HepG2 (cell line): ENCODE data around the gene NATD1. TPM values are rescaled to one million over a fixed set of nuclear protein-coding genes. Genes with fewer than 3 reads are reported as not detected.

Source experiments
- ASH2L ChIP-seq: fragments of 300-600, 200-600 bp; sonication (generic); IDR thresholded peaks from 2 replicates; pipeline ENCODE4 v1.7.0; 2017; ENCODE audit warnings: low read depth, mild to moderate bottlenecking, moderate library complexity, mixed read lengths, low read length; ENCODE audit not compliant: insufficient read length
- DPF2 ChIP-seq: sonication (generic); formaldehyde crosslinking; IDR thresholded peaks from 2 replicates; pipeline ENCODE4 v1.4.0; 2020; ENCODE audit warnings: mild to moderate bottlenecking, low read depth, missing genetic modification reagents, borderline replicate concordance
- ESRRA ChIP-seq: sonication (generic); formaldehyde crosslinking; IDR thresholded peaks from 2 replicates; pipeline ENCODE4 v1.5.1; 2020; ENCODE audit warnings: mild to moderate bottlenecking, low read depth, missing genetic modification reagents
- SALL1 ChIP-seq: sonication (generic); formaldehyde crosslinking; IDR thresholded peaks from 2 replicates; pipeline ENCODE4 v1.8.0; 2022; ENCODE audit warnings: mild to moderate bottlenecking, missing genetic modification reagents
- THAP9 ChIP-seq: sonication (generic); formaldehyde crosslinking; IDR thresholded peaks from 2 replicates; pipeline ENCODE4; 2020; ENCODE audit warnings: missing genetic modification reagents, mild to moderate bottlenecking, borderline replicate concordance
- ZNF276 ChIP-seq: sonication (generic); formaldehyde crosslinking; IDR thresholded peaks from 2 replicates; pipeline ENCODE4 v1.4.0; 2020; ENCODE audit warnings: mild to moderate bottlenecking, low read depth, missing genetic modification reagents
- ZNF569 ChIP-seq: sonication (generic); formaldehyde crosslinking; IDR thresholded peaks from 2 replicates; pipeline ENCODE4 v1.5.0; 2020; ENCODE audit warnings: mild to moderate bottlenecking, missing genetic modification reagents, moderate library complexity, borderline replicate concordance
- ZNF790 ChIP-seq: sonication (generic); formaldehyde crosslinking; IDR thresholded peaks from 2 replicates; pipeline ENCODE4 v1.8.0; 2022; ENCODE audit warnings: missing genetic modification reagents, mild to moderate bottlenecking, borderline replicate concordance
- polyA plus RNA-seq, 8 experiments: library from polyadenylated mRNA; depleted of rRNA in 3 of 8; stranded (reverse) in 7 of 8; unstranded in 1 of 8; fragments of >200 nt; fragmentation: Illumina TruSeq in 4 of 8; extraction: Trizol in 4 of 8; gene quantifications; 2 replicates each; pipeline versions ENCODE4 v1.2.1 to v1.2.3, GENCODE V29; 2011 to 2016; ENCODE audit warnings: low read depth in 4 of 8, missing spikeins in 1 of 8, mixed read lengths in 1 of 8; ENCODE audit not compliant: insufficient read depth in 1 of 8
- total RNA-seq, 5 experiments: library from RNA; depleted of rRNA; stranded (reverse); fragments of >200 nt; fragmentation: Illumina TruSeq; extraction: Trizol; gene quantifications; 2 replicates each; pipeline ENCODE4 v1.2.3, GENCODE V29; 2016; ENCODE audit warnings: low read depth in 1 of 5
- TF ChIP-seq, protein P1 (sequence below): sonication (generic); formaldehyde crosslinking; IDR thresholded peaks from 2 replicates; pipeline ENCODE4 v1.4.0; 2020; ENCODE audit warnings: missing genetic modification reagents, borderline replicate concordance

The NATD1 gene
- total and polyA plus RNA-seq, 2 of the 13 experiments (the other 11 are each of a cell fraction or from before 2014, with no cell fraction given), result 0.31 to 2.3 TPM

- TF ChIP-seq THAP9 (CRISPR knock-in tag) (no peak; the same call in 1 of the 2 replicates), DPF2 (CRISPR knock-in tag) (peak; percentile 87), ZNF569 (no peak), ASH2L (no peak), SALL1 (CRISPR knock-in tag) (peak; percentile 83), ZNF276 (no peak), ESRRA (CRISPR knock-in tag) (no peak), ZNF790 (CRISPR knock-in tag) (0 out of 2 replicates have a peak, but pooled peaks have one; percentile 37)
- TF ChIP-seq, protein P1, sequence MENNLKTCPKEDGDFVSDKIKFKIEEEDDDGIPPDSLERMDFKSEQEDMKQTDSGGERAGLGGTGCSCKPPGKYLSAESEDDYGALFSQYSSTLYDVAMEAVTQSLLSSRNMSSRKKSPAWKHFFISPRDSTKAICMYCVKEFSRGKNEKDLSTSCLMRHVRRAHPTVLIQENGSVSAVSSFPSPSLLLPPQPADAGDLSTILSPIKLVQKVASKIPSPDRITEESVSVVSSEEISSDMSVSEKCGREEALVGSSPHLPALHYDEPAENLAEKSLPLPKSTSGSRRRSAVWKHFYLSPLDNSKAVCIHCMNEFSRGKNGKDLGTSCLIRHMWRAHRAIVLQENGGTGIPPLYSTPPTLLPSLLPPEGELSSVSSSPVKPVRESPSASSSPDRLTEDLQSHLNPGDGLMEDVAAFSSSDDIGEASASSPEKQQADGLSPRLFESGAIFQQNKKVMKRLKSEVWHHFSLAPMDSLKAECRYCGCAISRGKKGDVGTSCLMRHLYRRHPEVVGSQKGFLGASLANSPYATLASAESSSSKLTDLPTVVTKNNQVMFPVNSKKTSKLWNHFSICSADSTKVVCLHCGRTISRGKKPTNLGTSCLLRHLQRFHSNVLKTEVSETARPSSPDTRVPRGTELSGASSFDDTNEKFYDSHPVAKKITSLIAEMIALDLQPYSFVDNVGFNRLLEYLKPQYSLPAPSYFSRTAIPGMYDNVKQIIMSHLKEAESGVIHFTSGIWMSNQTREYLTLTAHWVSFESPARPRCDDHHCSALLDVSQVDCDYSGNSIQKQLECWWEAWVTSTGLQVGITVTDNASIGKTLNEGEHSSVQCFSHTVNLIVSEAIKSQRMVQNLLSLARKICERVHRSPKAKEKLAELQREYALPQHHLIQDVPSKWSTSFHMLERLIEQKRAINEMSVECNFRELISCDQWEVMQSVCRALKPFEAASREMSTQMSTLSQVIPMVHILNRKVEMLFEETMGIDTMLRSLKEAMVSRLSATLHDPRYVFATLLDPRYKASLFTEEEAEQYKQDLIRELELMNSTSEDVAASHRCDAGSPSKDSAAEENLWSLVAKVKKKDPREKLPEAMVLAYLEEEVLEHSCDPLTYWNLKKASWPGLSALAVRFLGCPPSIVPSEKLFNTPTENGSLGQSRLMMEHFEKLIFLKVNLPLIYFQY (CRISPR knock-in tag), result peak; percentile 83; the same call in 1 of the 2 replicates
Measured at GRCh38 chr17:21287703-21288449, 34.7 kb upstream of the NATD1 start (continued).
